ENCODE measurements around the gene PFN4.

- TF ChIP-seq CTCF (IDR thresholded peaks at IDR 0.05) (no peak), POLR2A (IDR thresholded peaks at IDR 0.05) (no peak)
Observed at GRCh38 chr2:24105816-24106215, 17.3 kb downstream of the PFN4 start.
